ENCODE measurements around the gene DUSP2. TPM values are rescaled to one million over a fixed set of nuclear protein-coding genes. Genes with fewer than 3 reads are reported as not detected.

DUSP2 gene
- total RNA-seq, 2 experiments from 2014 or later: 47.7 to 50.2 TPM

GRCh38 chr2:96110621-96111256, 34.5 kb downstream of the DUSP2 start:
- DNase-seq (peak; percentile 17), ATAC-seq (ENCODE audit: low read depth) (no peak)
- Mint-ChIP-seq H3K27ac (no peak overlapping the region), H3K4me1 (peaks cover 2% of the 10 kb centered on the region), H3K4me3 (no peak overlapping the region), H3K9me3 (no peaks in the 10 kb centered on the region), H3K27me3 (peaks cover 7% of the 10 kb centered on the region), H3K36me3 (no peaks in the 10 kb centered on the region)
- POLR2A ChIA-PET: no interaction called here

- Mint-ChIP-seq H3K36me3 (no peaks in the 10 kb centered on the region), H3K27me3 (peaks cover 2% of the 10 kb centered on the region), H3K9me3 (peaks cover 6% of the 10 kb centered on the region), H3K4me3 (no peak overlapping the region), H3K4me1 (no peaks in the 10 kb centered on the region), H3K27ac (no peak overlapping the region)
- ATAC-seq (ENCODE audit: low read depth) (no peak), DNase-seq (peak; percentile 19)
- POLR2A ChIA-PET: no interaction called here
Observed at GRCh38 chr2:96109931-96110511, 35.2 kb downstream of the DUSP2 start.

- no peak for DNase-seq
- ATAC-seq (ENCODE audit: low read depth): no peak
- no peak overlapping the region for H3K4me3 Mint-ChIP-seq
- H3K4me1 Mint-ChIP-seq: no peaks in the 10 kb centered on the region
- H3K36me3 Mint-ChIP-seq: no peaks in the 10 kb centered on the region
- no peaks in the 10 kb centered on the region for H3K27me3 Mint-ChIP-seq
- no peak overlapping the region for H3K27ac Mint-ChIP-seq
- POLR2A ChIA-PET: no interaction called here
- peaks cover 7% of the 10 kb centered on the region for H3K9me3 Mint-ChIP-seq
Observed at GRCh38 chr2:96109361-96109680, 35.9 kb downstream of the DUSP2 start.

GRCh38 chr2:96108541-96109360, 36.5 kb downstream of the DUSP2 start:
- no peaks in the 10 kb centered on the region for H3K27me3 Mint-ChIP-seq
- DNase-seq (peak; percentile 21), ATAC-seq (ENCODE audit: low read depth) (no peak)
- H3K9me3 Mint-ChIP-seq: peaks cover 7% of the 10 kb centered on the region
- POLR2A ChIA-PET: no interaction called here
- no peaks in the 10 kb centered on the region for H3K36me3 Mint-ChIP-seq
- no peaks in the 10 kb centered on the region for H3K4me1 Mint-ChIP-seq
- H3K4me3 Mint-ChIP-seq: no peak overlapping the region
- H3K27ac Mint-ChIP-seq: no peak overlapping the region

GRCh38 chr2:96108151-96108540, 37.1 kb downstream of the DUSP2 start:
- Mint-ChIP-seq H3K27ac (no peak overlapping the region), H3K27me3 (no peaks in the 10 kb centered on the region), H3K9me3 (peaks cover 7% of the 10 kb centered on the region), H3K4me3 (no peak overlapping the region), H3K4me1 (no peaks in the 10 kb centered on the region), H3K36me3 (no peaks in the 10 kb centered on the region)
- DNase-seq (peak; percentile 17), ATAC-seq (ENCODE audit: low read depth) (no peak)
- POLR2A ChIA-PET: no interaction called here

GRCh38 chr2:96107708-96108065, 37.6 kb downstream of the DUSP2 start:
- Mint-ChIP-seq H3K36me3 (no peaks in the 10 kb centered on the region), H3K4me1 (no peaks in the 10 kb centered on the region)

GRCh38 chr2:96106991-96107707, 38.1 kb downstream of the DUSP2 start:
- Mint-ChIP-seq H3K4me1 (no peaks in the 10 kb centered on the region), H3K36me3 (no peaks in the 10 kb centered on the region)
- peak; percentile 10 for DNase-seq

More at GRCh38 chr2:96107708-96108065, 37.6 kb downstream of the DUSP2 start:
- no peak overlapping the region for H3K27ac Mint-ChIP-seq
- no peak for ATAC-seq (ENCODE audit: low read depth)
- H3K4me3 Mint-ChIP-seq: no peak overlapping the region
- H3K27me3 Mint-ChIP-seq: no peaks in the 10 kb centered on the region
- peak; percentile 19 for DNase-seq
- POLR2A ChIA-PET: no interaction called here
- H3K9me3 Mint-ChIP-seq: peaks cover 7% of the 10 kb centered on the region

GRCh38 chr2:96105994-96106715, 39.1 kb downstream of the DUSP2 start:
- H3K27me3 Mint-ChIP-seq: no peaks in the 10 kb centered on the region
- no peak overlapping the region for H3K4me3 Mint-ChIP-seq
- no peak overlapping the region for H3K27ac Mint-ChIP-seq
- POLR2A ChIA-PET: no interaction called here
- DNase-seq: peak; percentile 19
- H3K4me1 Mint-ChIP-seq: no peaks in the 10 kb centered on the region
- no peaks in the 10 kb centered on the region for H3K36me3 Mint-ChIP-seq
- ATAC-seq (ENCODE audit: low read depth): no peak
- peaks cover 7% of the 10 kb centered on the region for H3K9me3 Mint-ChIP-seq

More at GRCh38 chr2:96106991-96107707, 38.1 kb downstream of the DUSP2 start:
- no peak for ATAC-seq (ENCODE audit: low read depth)
- POLR2A ChIA-PET: no interaction called here
- Mint-ChIP-seq H3K27me3 (no peaks in the 10 kb centered on the region), H3K4me3 (no peak overlapping the region), H3K27ac (no peak overlapping the region), H3K9me3 (peaks cover 7% of the 10 kb centered on the region)

GRCh38 chr2:96105152-96105915, 39.9 kb downstream of the DUSP2 start:
- POLR2A ChIA-PET: no interaction called here
- ATAC-seq (ENCODE audit: low read depth): no peak
- H3K4me1 Mint-ChIP-seq: peaks cover 1% of the 10 kb centered on the region
- DNase-seq: peak; percentile 15
- H3K27me3 Mint-ChIP-seq: no peaks in the 10 kb centered on the region
- no peak overlapping the region for H3K27ac Mint-ChIP-seq
- H3K36me3 Mint-ChIP-seq: no peaks in the 10 kb centered on the region
- H3K9me3 Mint-ChIP-seq: peaks cover 7% of the 10 kb centered on the region
- H3K4me3 Mint-ChIP-seq: no peak overlapping the region

- Mint-ChIP-seq H3K36me3 (no peaks in the 10 kb centered on the region), H3K4me3 (no peak overlapping the region)
- ATAC-seq (ENCODE audit: low read depth): no peak
Observed at GRCh38 chr2:96104487-96104861, 40.8 kb downstream of the DUSP2 start.

GRCh38 chr2:96103761-96104486, 41.3 kb downstream of the DUSP2 start:
- Mint-ChIP-seq H3K4me1 (peaks cover 1% of the 10 kb centered on the region), H3K4me3 (no peak overlapping the region), H3K27ac (no peak overlapping the region), H3K36me3 (no peaks in the 10 kb centered on the region), H3K9me3 (peaks cover 7% of the 10 kb centered on the region), H3K27me3 (no peaks in the 10 kb centered on the region)
- ATAC-seq (ENCODE audit: low read depth) (no peak), DNase-seq (peak; percentile 9)
- POLR2A ChIA-PET: no interaction called here

More at GRCh38 chr2:96104487-96104861, 40.8 kb downstream of the DUSP2 start:
- POLR2A ChIA-PET: no interaction called here
- peak; percentile 26 for DNase-seq
- H3K9me3 Mint-ChIP-seq: peaks cover 7% of the 10 kb centered on the region
- H3K27ac Mint-ChIP-seq: no peak overlapping the region
- no peaks in the 10 kb centered on the region for H3K27me3 Mint-ChIP-seq
- peaks cover 1% of the 10 kb centered on the region for H3K4me1 Mint-ChIP-seq

- Mint-ChIP-seq H3K4me3 (no peak overlapping the region), H3K4me1 (peaks cover 1% of the 10 kb centered on the region), H3K36me3 (no peaks in the 10 kb centered on the region), H3K9me3 (peaks cover 7% of the 10 kb centered on the region), H3K27me3 (no peaks in the 10 kb centered on the region), H3K27ac (no peak overlapping the region)
- ATAC-seq (ENCODE audit: low read depth) (no peak), DNase-seq (peak; percentile 24)
- POLR2A ChIA-PET: no interaction called here
Observed at GRCh38 chr2:96103187-96103601, 42.0 kb downstream of the DUSP2 start.
